HG02588 (cell line): Measurements from ENCODE around the gene CDKAL1.

Experiments
- ATAC-seq: cut with Tn5 transposase; IDR thresholded peaks from one replicate; pipeline ENCODE4 v1.9.1; 2021; ENCODE audit warnings: mild to moderate bottlenecking, moderate library complexity; ENCODE audit not compliant: unreplicated experiment

The CDKAL1 gene

DNA sequence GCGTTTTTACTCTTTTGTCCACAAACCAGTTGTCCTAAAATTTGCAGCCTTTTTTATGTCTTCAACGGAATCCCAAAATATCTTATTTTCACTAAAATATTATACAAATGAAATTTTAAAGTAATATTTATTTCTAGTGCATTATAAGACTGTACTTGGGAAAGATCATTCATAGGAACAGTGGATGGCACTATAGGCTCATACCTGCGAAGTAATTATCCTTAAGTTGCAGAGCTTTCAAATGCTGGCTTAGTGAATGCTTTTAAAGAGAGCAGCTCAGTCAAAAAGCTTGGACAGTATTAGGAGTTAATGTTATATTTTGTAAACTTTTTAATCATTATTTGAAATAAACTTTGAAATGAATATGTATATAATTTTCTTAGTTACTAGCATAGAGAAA lies 254.9 kb downstream of the CDKAL1 start:
- no peak for ATAC-seq

DNA sequence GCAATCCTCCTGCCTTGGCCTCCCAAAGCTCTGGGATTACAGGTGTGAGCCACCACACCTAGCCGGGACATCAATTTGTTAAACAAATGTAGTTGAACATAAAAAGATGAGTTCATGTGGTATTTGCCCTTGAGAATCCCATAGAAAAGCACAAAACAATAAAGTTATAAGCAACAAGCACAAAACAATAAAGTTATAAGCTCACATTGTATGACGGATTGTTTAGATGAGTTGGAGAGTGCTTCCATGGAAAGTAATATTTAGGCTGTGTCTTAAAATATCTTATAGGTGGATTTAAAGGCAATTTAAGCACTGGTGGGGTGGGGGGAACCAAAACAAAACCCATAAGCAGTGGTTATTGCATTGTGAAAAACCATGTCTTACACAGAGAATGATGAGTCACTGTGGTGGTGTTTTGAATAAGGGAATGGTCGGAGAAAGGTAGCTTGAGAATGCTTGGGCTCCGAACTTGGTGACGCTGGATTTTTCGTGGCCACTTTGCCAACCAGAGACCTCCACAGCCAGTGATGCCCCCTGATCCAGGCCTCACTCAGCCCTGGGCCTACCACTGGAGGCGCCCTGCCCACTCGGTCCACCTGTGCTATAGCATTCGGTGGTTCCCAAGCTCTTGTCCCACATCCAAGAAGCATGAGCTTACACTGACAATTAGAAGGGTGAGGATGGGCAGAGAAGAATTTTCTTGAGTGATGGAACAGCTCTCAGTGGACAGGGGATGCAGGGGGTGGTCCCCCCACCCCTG lies 256.0 kb downstream of the CDKAL1 start:
- no peak for ATAC-seq

DNA sequence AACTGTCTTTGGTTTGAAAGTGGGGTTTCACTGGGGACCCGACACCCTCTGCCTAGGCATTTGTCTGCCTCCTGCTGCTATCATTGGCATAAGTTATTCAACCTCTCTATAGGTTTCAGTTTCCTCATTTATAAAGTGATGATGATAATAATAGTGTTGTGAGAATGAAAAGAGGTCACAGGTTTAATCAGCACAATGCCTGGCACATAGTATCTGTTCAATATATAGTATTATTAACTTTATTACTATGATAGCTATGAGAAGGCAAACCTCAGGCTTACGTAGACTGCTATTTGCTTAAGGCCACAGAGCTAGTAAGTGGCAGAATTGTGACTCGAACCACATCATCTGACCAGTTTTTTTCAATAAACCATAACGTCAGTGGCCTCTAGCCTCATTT lies 256.8 kb downstream of the CDKAL1 start:
- ATAC-seq: no peak

DNA sequence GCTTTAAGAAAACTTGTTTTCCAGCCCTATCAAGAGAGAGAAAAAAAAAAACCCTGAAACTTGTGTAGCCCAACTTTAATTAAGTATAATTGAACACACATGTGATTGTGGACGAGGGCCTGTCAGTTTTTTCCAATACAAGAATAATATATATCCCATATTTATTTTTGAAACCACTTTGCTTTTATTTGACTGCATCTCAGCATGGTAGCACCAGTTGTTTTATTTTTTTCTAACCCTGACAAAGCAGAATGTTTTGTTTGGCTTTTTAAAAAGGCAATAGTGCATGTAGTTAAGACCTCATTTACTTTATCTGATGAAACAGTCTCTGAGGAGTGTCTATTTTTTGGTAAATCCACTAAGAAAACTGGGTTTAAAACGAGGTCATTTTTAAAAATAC lies 257.7 kb downstream of the CDKAL1 start:
- no peak for ATAC-seq

DNA sequence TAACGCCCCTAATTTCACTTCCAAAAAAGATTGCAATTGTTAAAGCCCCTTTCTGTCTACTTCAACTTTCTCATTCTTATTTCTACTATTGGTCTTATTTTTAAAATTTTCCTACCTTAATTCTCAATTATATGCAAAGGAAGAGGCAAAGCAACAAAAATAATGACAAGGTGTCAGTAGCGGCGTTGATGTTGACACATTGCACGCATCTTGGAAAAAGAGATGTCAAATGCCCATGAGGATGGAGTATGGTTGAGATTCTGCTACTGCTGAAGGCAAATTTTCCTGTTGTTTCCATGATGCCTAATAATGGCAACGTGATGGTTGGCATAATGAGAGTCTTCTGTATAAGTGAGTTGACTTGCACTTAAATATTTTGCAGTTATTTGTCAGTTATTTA lies 258.9 kb downstream of the CDKAL1 start:
- ATAC-seq: no peak

DNA sequence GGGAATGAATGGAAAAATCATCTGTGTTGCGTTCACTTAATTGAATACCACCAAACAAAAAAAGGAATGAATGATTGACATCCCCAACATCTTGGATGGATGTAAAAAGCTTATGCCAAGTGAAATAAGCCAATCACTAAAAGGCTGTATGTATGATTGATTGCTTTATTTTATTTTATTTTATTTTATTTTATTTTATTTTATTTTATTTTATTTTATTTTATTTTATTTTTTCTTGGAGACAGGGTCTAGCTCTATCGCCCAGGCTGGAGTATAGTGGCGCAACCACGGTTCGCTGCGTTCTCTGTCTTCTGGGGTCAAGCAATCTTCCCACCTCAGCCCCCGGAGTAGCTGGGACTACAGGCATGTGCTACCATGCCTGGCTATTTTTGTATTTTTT lies 263.3 kb downstream of the CDKAL1 start:
- ATAC-seq: no peak

DNA sequence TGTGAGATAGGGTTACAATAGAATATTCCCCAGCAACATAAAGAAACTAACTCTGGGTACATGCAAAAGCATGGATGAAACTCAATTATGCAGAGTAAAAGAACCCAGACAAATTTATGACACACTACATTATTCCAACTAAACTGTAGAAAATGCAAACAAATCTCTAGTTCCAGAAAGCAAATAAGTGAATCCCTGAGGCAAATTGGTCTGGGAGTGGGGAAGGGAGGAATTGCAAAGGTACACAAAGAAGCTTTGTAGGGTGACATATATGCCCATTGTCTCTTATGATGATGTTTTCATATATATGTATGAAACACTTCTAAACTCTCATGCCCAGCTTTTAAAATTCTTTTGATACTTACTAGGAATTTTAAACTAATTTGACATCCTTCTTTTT lies 266.0 kb downstream of the CDKAL1 start:
- ATAC-seq: no peak

DNA sequence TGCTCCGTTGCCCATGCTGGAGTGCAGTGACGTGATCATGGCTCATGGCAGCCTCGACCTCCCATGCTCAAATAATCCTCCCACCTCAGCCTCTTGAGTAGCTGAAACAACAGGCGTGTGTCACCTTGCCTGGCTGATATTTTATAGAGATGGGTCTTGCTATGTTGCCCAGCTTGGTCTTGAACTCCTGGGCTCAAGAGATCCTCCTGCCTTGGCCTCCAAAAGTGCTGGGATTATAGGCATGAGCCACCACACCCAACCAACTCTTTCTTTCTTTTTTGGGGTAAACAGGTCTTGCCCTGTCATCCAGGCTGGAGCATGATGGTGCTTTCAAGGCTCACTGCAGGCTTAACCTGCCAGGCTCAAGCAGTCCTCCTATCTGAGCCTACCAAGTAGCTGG lies 266.4 kb downstream of the CDKAL1 start:
- ATAC-seq: no peak

DNA sequence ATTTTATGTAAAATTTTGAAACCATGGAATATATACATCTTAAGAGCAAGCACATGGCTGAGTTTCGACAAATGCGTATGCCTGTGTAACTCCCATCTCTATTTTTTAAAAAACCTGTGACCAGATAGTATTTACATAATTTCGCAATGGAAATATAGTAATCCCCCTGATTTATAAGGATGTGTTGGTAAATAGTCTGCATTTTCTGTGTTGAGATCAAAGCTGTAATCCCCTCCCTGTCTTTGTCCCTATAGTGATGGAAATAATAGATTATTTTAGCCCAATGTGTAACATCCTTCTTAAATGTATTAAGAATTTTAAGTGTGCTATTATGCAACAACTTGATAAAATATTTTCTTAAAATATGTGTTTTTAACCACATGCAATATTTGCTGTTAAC lies 267.3 kb downstream of the CDKAL1 start:
- ATAC-seq: no peak

DNA sequence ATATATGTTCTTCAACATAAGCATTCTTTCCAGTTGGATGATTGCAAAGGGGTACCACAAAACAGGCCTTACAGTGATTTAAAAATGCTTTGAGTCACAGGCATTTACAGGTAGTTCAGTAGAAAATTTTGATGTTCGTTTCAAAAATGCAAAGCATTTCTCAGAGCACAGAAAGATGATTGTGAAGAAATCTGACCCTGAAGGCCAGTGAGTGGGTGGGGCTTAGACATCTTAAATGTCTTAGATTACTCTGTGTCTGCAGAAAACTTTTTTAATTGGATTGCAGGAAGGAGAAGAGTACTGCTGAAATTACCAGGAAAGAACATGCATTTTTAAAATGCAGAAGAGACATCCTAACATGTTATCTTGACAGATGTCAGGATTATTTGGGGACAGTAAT lies 268.3 kb downstream of the CDKAL1 start:
- ATAC-seq: no peak

DNA sequence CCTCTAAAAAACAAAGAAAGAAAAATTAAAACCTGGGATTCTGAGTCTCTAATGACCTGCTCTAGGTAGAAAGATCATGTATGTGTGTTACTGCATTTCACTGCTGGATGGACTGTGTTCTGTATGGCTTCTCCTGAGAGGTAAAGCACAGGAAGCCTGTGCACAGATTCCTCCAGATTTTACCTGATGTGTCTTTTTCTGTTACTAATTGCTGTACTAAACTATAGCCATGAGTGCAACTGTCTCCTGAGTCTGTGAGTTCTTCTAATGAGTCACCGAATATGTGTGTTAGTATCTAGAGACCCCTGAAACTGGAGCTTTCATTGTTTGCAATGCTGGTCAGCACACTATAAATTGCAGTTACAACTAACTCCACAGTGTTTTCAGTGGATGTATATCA lies 270.8 kb downstream of the CDKAL1 start:
- ATAC-seq: no peak

DNA sequence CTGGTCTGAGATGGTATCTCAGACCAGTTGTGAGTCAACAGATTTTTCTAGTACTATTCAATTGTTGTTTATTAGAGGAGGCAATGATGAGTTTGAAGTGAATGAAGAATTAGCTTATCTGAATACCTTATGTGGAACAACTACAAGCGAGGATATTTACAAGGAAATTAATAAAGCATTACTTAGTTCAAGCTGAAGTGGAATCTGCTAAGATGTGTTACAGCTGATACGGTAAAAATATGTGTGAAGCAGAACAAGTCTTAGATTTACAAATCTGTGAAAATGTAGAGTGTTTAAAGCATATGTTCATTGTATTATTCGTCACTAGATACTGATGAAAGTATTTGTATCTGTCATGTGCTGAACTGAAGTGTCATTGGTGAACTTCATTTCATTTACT lies 272.4 kb downstream of the CDKAL1 start:
- no peak for ATAC-seq

DNA sequence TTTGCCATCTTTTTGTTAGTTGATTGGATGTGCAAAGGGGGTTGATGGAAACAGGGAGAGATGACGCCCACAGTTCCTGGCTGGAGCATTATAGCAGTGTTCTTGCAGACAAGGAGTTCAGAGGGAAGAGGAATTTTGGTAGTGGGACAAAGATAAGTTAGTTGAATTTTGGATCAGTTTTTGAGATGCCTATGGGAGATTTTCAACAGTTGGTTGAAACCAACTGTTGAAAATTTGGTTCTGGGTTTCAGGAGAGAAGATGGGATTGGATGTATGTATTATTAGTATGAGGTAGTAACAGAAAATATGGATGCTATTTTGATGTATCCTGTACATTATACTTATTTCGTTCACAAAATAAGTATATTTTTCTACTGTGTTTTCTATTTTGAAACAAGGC lies 274.2 kb downstream of the CDKAL1 start:
- ATAC-seq: no peak

DNA sequence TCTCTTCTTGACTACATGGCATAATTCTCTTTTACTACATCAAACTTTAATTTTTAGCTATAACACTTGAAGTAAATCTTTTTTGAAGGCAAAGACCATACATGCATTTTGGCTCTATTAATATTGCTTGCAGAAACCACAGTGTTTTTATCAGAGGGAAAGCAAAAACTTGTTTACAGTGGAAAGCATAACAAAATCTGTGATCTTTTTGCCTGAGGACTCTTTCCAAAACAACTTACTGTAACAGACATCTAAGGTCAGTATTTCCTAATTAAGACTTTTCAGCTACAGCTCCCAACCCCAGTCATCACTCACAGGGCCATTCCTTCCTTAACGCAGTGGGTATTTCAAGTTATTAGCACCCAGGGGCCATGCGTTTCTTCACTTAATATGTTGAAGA lies 274.7 kb downstream of the CDKAL1 start:
- ATAC-seq: no peak

DNA sequence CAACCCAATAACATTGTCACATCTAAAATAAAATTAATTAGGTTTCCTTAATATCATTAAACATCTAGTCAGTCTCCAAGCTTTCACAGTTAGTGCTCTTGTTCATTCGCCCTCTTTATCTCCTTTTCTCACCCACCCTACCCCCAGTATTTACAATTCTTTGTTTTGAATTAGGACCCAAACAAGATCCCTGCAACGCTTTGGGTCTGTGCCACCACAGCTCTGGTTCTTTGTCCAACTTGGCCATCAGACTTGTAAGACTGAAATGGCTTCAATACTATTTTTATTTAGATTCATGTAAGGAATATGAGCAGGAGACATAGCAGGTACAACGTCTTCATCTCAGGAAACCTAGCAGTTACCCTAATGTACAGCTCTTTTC lies 276.5 kb downstream of the CDKAL1 start:
- no peak for ATAC-seq

DNA sequence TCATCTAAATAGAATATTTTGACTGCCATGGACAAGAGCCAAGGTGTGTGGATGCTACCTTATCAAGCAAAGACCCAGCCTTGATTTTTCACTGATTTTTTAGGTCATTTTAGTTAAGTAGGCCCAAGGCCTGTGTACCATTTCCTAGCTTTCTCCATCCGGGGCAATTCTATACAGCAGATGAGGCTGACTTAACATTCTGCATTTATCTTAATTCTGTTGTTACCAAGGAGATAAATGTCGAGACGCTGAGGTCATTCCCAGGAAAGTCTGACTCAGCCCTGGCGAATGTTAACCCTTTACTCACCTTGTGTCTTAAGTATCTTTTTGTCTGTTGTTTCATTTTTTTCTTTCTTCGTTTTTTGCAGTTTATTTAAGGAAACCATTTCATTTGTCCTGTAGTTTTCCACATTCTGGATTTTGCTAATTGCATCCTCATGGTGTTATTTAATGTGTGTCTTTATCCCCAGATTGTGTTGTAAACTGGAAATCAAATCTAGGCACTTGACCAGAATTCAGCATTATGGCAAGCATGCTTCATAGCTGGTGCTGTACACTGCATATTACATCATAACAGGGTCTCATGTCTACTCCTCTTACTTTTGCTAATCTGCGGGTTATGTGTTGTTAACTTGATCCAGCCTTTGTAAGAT lies 277.0 kb downstream of the CDKAL1 start:
- no peak for ATAC-seq

DNA sequence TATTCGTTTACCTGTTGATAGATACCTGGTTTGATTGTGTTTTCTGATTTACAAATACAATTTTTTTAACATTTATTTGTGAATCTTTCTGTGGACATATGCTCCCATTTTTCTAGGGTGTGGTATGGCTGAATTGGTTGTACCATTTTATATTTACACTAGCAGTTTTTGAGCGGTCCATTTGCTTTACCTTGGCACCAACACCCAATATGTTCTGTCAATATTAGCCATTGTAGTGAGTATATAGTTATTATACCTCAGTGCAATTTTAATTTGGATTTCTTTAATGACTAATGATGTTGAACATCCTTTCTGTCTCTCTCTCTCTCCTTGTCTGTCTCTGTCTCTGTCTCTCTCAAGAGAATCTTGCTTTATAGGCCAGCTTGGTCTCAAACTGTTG lies 278.5 kb downstream of the CDKAL1 start:
- ATAC-seq: no peak

DNA sequence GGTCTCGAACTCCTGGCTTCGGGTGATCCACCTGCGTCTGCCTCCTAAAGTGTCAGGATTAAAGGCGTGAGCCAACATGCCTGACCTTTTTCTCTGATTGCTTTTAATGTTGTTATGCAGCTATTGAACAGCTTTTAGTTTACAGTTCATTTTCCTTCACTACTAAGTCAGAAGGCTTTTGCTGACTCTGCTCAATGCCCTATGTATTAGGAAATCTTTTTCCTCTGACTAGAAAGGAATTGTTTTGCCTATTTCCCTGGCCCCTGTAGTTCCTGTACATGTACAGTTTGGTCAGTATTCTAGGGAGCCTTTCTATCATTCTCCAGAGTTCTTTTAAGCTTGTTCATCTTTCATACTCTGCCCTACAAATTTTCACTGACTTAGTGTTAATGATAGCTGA lies 280.2 kb downstream of the CDKAL1 start:
- ATAC-seq: no peak

DNA sequence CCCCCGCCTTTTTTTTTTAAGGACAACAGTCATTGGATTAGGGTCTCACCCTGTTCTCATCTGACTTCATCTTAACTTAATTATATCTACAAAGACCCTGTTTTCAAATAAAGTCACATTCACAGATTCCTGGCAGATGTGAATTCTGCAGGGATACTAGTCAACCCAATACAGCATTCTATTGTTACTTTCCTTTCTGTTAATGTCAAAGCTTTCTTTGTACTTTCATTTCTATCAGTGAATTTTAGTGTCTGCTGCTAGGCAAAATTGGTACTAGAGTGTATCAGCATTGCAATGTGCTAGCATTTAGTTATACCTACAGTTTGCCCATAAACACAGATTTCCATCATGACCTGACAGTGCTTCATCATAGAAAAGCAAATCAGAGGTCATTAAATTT lies 281.9 kb downstream of the CDKAL1 start:
- ATAC-seq: no peak

DNA sequence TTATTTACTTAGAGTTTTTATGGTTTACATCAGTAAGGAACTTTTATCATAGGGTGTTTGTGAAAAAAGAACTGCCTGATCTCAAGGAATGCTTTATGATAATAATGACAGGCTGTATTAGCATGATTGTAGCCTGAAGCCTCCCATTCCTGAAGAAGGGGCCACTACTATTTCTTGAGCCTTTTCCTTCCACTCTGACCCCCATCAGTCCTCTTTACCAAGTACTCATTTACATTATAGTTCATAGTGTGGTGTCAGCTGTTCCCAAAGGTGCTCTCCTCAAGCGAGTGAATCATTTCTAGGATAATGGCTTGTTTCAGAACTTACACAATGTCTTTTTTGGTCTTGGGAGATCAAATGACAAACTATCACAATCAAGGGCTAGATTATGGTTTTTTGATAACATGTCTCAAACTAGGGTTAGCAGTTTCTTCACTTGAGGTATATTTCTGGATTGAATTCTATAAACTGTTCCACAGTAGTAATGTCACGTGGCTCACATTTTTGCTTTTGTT lies 283.6 kb downstream of the CDKAL1 start:
- no peak for ATAC-seq

DNA sequence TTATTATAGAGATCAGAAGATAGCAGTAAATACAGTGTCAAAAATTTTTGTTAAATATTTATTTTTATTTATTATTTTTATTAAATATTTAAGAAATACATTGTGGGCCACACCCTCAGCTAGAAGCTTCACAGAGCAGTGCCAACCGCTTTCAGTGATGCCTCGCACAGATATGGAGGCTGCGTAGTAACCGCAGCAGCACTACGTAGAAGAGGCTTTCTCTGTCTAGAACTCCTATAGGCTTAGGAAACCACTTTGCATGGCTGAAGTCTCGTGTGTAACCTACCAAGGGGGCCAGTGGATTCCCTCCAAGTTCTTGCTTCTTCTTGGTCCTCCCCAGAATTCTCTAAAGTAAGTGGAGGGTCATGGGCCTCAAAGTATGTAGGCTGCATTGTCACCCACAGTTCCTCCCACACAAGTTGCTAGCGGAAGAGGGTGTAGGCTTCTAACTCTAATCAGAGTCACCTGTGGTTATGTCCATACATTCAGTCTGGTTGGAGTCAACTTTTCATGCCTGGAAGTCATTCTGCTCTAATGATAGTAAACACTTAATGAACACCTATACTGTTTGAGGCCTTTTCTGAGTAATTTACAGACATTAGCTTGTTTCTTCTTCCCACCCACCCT lies 285.6 kb downstream of the CDKAL1 start:
- ATAC-seq: no peak

DNA sequence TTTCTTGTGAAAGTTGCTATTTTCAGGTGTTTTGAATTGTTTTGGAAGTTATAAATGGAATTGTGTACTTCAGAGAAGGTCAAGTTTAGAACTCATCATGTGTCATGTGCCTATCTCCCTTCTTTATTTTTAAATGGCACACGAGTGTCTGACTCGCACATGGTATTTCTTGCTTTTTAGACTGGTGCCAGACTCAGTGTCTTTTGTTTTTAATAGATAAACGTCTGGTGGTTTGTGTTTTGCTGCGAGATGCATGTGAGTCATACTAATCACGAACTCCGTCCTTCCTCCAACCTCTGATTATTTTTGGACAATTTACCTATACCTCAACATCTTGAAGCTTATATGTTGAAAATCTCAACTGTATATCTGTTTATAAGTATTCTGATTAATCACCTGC lies 292.1 kb downstream of the CDKAL1 start:
- no peak for ATAC-seq
